ENCODE results near the gene SEMA4C. TPM values are rescaled to one million over a fixed set of nuclear protein-coding genes. Genes with fewer than 3 reads are reported as not detected.
"Not testable (repeated sequence)": the region's sequence is repeated elsewhere in the genome, so short reads cannot be mapped to it uniquely, and the experiment has no call there.

SEMA4C gene
- total RNA-seq, 1 donor from 2014 or later = 32.0 TPM

- intact Hi-C loops (cut with micrococcal nuclease) = no loop called here
- no peak overlapping the region for H3K27ac Mint-ChIP-seq
- no peak for DNase-seq (ENCODE audit: low spot score)
- no peaks in the 10 kb centered on the region for H3K27me3 Mint-ChIP-seq (ENCODE audit: low read depth)
- no peaks in the 10 kb centered on the region for H3K36me3 Mint-ChIP-seq (ENCODE audit: low read depth)
- H3K4me3 Mint-ChIP-seq (ENCODE audit: low read depth) = no peak overlapping the region
- no peaks in the 10 kb centered on the region for H3K9me3 Mint-ChIP-seq
- peaks cover 29% of the 10 kb centered on the region for H3K4me1 Mint-ChIP-seq (ENCODE audit: low read depth)
Observed at GRCh38 chr2:96893289-96894150, 23.6 kb upstream of the SEMA4C start.

- intact Hi-C loops (cut with micrococcal nuclease) = no loop called here
- H3K4me1 Mint-ChIP-seq (ENCODE audit: low read depth) = peaks cover 28% of the 10 kb centered on the region
- no peak for DNase-seq (ENCODE audit: low spot score)
Observed at GRCh38 chr2:96891591-96892333, 21.9 kb upstream of the SEMA4C start.

GRCh38 chr2:96890726-96891385 lies 21.0 kb upstream of the SEMA4C start:
- Mint-ChIP-seq H3K4me3 (ENCODE audit: low read depth) (no peak overlapping the region), H3K9me3 (no peaks in the 10 kb centered on the region), H3K4me1 (ENCODE audit: low read depth) (peaks cover 22% of the 10 kb centered on the region), H3K27me3 (ENCODE audit: low read depth) (peaks cover 1% of the 10 kb centered on the region), H3K36me3 (ENCODE audit: low read depth) (no peaks in the 10 kb centered on the region), H3K27ac (no peak overlapping the region)
- DNase-seq (ENCODE audit: low spot score) = no peak
- intact Hi-C loops (cut with micrococcal nuclease) = no loop called here

More at GRCh38 chr2:96891591-96892333, 21.9 kb upstream of the SEMA4C start:
- Mint-ChIP-seq H3K36me3 (ENCODE audit: low read depth) (no peaks in the 10 kb centered on the region), H3K27ac (no peak overlapping the region), H3K27me3 (ENCODE audit: low read depth) (peaks cover 1% of the 10 kb centered on the region), H3K9me3 (no peaks in the 10 kb centered on the region), H3K4me3 (ENCODE audit: low read depth) (no peak overlapping the region)

GRCh38 chr2:96890252-96890651 lies 20.4 kb upstream of the SEMA4C start:
- Mint-ChIP-seq H3K27me3 (ENCODE audit: low read depth) (peaks cover 1% of the 10 kb centered on the region), H3K4me1 (ENCODE audit: low read depth) (peaks cover 20% of the 10 kb centered on the region), H3K4me3 (ENCODE audit: low read depth) (no peak overlapping the region), H3K36me3 (ENCODE audit: low read depth) (no peaks in the 10 kb centered on the region), H3K9me3 (no peaks in the 10 kb centered on the region), H3K27ac (no peak overlapping the region)
- intact Hi-C loops (cut with micrococcal nuclease) = no loop called here
- no peak for DNase-seq (ENCODE audit: low spot score)

- DNase-seq (ENCODE audit: low spot score); H3K4me3 Mint-ChIP-seq (ENCODE audit: low read depth); H3K27me3 Mint-ChIP-seq (ENCODE audit: low read depth); H3K36me3 Mint-ChIP-seq (ENCODE audit: low read depth); H3K9me3 Mint-ChIP-seq; H3K27ac Mint-ChIP-seq; intact Hi-C loops (cut with micrococcal nuclease): not testable (repeated sequence)
- peaks cover 16% of the 10 kb centered on the region for H3K4me1 Mint-ChIP-seq (ENCODE audit: low read depth)
Observed at GRCh38 chr2:96889502-96889901, 19.6 kb upstream of the SEMA4C start.

- no peak overlapping the region for H3K4me3 Mint-ChIP-seq (ENCODE audit: low read depth)
- H3K27ac Mint-ChIP-seq = no peak overlapping the region
- H3K4me1 Mint-ChIP-seq (ENCODE audit: low read depth) = peaks cover 16% of the 10 kb centered on the region
- H3K27me3 Mint-ChIP-seq (ENCODE audit: low read depth) = peaks cover 1% of the 10 kb centered on the region
- intact Hi-C loops (cut with micrococcal nuclease) = no loop called here
- no peaks in the 10 kb centered on the region for H3K9me3 Mint-ChIP-seq
- DNase-seq (ENCODE audit: low spot score) = no peak
- no peaks in the 10 kb centered on the region for H3K36me3 Mint-ChIP-seq (ENCODE audit: low read depth)
Observed at GRCh38 chr2:96888072-96889011, 18.5 kb upstream of the SEMA4C start.

- Mint-ChIP-seq H3K27me3 (ENCODE audit: low read depth) (peaks cover 1% of the 10 kb centered on the region), H3K36me3 (ENCODE audit: low read depth) (no peaks in the 10 kb centered on the region), H3K9me3 (no peaks in the 10 kb centered on the region), H3K4me3 (ENCODE audit: low read depth) (no peak overlapping the region), H3K4me1 (ENCODE audit: low read depth) (peaks cover 16% of the 10 kb centered on the region), H3K27ac (no peak overlapping the region)
- intact Hi-C loops (cut with micrococcal nuclease) = no loop called here
- no peak for DNase-seq (ENCODE audit: low spot score)
Observed at GRCh38 chr2:96887493-96888012, 17.7 kb upstream of the SEMA4C start.

GRCh38 chr2:96885432-96886347 lies 15.8 kb upstream of the SEMA4C start:
- H3K36me3 Mint-ChIP-seq (ENCODE audit: low read depth) = no peaks in the 10 kb centered on the region
- H3K27ac Mint-ChIP-seq = no peak overlapping the region
- no peak for DNase-seq (ENCODE audit: low spot score)
- H3K4me3 Mint-ChIP-seq (ENCODE audit: low read depth) = no peak overlapping the region
- intact Hi-C loops (cut with micrococcal nuclease) = no loop called here
- H3K9me3 Mint-ChIP-seq = no peaks in the 10 kb centered on the region
- H3K4me1 Mint-ChIP-seq (ENCODE audit: low read depth) = peaks cover 8% of the 10 kb centered on the region
- H3K27me3 Mint-ChIP-seq (ENCODE audit: low read depth) = peaks cover 1% of the 10 kb centered on the region

GRCh38 chr2:96884299-96885094 lies 14.6 kb upstream of the SEMA4C start:
- Mint-ChIP-seq H3K9me3 (no peaks in the 10 kb centered on the region), H3K27me3 (ENCODE audit: low read depth) (peaks cover 1% of the 10 kb centered on the region), H3K4me3 (ENCODE audit: low read depth) (no peak overlapping the region), H3K4me1 (ENCODE audit: low read depth) (peaks cover 6% of the 10 kb centered on the region), H3K36me3 (ENCODE audit: low read depth) (no peaks in the 10 kb centered on the region), H3K27ac (no peak overlapping the region)
- intact Hi-C loops (cut with micrococcal nuclease) = no loop called here
- DNase-seq (ENCODE audit: low spot score) = no peak

- Mint-ChIP-seq H3K27me3 (ENCODE audit: low read depth) (peaks cover 1% of the 10 kb centered on the region), H3K9me3 (no peaks in the 10 kb centered on the region), H3K4me3 (ENCODE audit: low read depth) (no peak overlapping the region), H3K36me3 (ENCODE audit: low read depth) (no peaks in the 10 kb centered on the region), H3K4me1 (ENCODE audit: low read depth) (peaks cover 3% of the 10 kb centered on the region), H3K27ac (no peak overlapping the region)
- no peak for DNase-seq (ENCODE audit: low spot score)
- intact Hi-C loops (cut with micrococcal nuclease) = no loop called here
Observed at GRCh38 chr2:96883306-96883705, 13.4 kb upstream of the SEMA4C start.

- DNase-seq (ENCODE audit: low spot score) = no peak
- Mint-ChIP-seq H3K9me3 (no peaks in the 10 kb centered on the region), H3K36me3 (ENCODE audit: low read depth) (no peaks in the 10 kb centered on the region), H3K4me3 (ENCODE audit: low read depth) (no peak overlapping the region), H3K4me1 (ENCODE audit: low read depth) (no peaks in the 10 kb centered on the region), H3K27ac (no peak overlapping the region), H3K27me3 (ENCODE audit: low read depth) (peaks cover 1% of the 10 kb centered on the region)
- intact Hi-C loops (cut with micrococcal nuclease) = no loop called here
Observed at GRCh38 chr2:96882906-96883305, 13.0 kb upstream of the SEMA4C start.
